HG02798 (cell line): Measurements from ENCODE around the gene ZNF497.
"Not testable (repeated sequence)": the region's sequence is repeated elsewhere in the genome, so short reads cannot be mapped to it uniquely, and the experiment has no call there.

ENCODE experiments used
- ATAC-seq: cut with Tn5 transposase; IDR thresholded peaks from one replicate; pipeline ENCODE4 v1.9.1; 2021; ENCODE audit warnings: mild to moderate bottlenecking; ENCODE audit not compliant: unreplicated experiment, poor library complexity

ZNF497 gene

DNA sequence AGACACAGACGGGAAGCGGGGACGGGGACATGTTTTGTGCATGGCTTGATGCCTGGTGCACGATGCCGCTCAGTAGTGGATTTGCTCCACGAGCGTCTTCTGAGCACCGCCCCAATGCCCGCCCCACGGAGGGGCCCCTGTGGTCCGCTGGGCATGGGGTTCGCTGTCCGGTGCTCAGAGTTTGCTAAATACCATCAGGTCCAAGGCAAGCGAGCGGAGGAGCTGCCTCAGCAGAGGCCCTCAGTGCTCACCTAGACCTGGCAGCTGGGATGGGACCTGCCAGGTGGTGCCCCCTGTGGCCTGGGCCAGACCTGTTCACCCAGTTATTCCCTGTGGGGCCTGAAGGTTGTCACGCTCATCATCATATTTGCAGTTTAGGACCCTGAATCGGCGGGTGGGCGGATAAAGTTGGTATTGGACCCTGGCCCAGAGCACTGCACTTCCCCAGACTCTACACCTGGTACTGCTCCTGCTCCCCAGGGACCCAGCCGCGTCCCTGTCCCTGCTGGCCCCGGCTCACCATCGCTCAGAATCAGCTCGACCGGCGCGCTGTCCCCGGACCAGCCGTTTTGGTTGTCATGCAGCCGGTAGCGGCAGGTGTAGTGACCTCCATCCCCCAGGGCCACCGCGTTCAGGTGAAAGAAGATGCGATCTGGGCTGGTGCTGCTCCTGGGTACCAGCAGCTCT is 11.5 kb downstream of the ZNF497 start:
- no peak for ATAC-seq

DNA sequence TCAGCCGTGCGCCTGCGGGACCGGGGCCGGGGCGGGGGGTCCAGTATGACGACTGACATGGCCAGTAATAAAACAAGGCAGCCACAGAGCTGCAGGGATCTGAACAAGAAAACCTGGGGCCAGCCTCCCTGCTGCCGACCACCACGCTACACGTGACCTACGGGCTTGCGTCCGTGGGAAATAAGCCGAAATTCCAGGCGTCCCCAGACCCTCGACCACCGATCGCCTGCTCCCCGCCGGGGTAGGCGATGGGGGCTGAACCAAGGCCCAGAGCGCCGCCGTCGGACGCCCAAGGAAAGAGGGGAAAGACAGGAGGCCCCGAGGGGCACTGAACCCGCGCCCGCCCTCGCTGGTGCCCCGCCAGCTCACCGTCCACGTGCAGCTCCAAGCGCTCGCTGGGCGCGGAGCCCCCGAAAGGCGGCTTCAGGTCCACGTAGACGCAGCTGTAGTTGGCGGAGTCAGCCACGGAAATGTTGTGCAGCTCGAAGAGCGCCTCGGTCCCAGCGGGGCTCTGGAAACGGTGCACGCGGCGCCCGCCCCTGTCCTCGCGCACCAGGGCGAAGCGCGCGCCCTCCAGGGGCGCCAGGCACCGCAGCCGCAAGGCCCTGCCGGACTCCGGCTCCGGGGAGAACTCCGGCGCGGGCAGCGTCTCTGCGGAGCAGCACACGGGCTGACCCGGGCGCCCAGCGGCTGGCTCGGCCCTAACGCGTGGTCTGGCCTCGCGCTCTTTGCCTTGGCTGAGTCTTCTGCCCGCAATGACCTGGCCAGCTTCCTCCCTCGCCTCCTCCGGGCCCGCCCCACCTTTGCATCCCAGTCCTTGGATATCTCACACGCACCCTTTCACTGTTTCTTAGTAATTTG is 12.3 kb downstream of the ZNF497 start:
- ATAC-seq: no peak

DNA sequence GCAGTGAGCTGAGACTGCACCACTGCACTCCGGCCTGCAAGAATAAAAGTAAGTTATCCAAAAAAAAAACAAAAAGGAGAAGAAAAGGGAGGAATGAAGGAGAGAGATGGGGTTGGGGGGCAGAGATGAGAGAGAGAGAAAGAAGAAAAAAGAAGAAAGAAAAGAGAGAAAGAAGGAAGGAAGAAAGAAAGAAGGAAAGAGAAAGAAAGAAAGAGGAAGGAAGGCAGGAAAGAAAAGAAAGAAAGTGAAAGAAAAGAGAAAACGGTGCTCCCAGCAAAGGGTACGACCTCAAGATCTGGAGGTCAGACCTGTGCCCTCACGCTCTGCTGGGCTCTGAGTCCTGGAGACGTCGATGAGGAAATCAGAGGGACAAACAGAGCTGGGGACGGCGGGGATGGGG is 13.0 kb downstream of the ZNF497 start:
- no peak for ATAC-seq

DNA sequence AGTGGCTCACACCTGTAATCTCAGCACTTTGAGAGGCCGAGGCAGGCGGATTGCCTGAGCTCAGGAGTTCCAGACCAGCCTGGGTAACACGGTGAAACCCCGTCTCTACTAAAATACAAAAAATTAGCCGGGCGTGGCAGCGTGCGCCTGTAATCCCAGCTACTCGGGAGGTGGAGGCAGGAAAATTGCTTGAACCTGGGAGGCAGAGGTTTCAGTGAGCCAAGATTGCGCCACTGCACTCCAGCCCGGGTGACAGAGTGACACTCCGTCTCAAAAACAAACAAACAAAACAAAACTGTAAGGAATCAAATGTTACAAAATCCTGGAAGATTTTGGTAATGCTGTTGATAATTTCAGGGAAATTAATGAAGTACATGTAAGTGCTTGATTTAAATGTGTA is 14.5 kb downstream of the ZNF497 start:
- ATAC-seq: not testable (repeated sequence)

DNA sequence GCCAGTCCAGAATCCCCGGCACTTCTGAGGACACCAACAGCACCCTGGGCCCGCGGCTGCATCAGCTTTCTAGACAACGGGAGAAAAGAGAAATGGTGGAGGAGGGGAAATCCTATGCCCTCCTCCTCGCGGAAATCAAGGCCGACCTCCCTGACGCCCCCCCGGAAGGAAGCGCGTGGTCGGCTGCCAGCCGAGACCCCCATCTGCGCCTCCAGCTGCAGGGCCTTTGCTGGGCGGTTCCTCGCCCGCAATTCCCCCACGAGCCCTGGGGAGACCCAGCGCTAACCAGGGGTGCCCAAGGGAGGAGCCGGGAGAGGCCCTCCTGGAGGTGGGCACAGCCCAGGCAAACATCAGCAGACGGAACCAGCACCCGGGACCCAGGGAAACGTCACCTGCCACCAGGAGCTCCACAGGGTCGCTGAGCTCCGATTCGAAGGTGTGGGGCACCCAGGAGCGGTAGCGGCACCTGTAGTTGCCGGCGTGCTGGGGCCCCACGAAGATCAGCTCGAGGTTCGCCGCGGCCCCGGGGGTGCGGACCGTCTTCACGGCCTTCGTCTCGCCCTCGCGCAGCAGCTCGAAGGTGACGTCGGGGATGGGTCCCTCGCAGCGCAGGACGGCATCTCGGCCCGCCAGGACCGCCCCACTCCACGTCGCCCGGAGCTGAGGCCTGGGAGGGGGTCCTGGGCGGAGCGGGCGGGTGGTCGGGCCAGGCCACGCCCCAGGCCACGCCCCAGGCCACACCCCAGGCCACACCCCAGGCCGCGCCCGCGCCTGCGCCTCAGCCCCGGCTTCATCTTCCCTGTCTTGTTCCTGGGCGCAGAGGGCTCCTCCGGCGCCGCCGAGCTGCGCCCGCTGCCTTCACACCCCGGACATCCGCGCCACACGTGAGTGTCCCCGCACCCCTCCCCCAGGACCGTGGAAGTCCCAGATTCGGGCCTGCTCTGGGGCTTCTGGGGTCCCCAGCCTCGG is 15.3 kb downstream of the ZNF497 start:
- peak; percentile 93 for ATAC-seq

DNA sequence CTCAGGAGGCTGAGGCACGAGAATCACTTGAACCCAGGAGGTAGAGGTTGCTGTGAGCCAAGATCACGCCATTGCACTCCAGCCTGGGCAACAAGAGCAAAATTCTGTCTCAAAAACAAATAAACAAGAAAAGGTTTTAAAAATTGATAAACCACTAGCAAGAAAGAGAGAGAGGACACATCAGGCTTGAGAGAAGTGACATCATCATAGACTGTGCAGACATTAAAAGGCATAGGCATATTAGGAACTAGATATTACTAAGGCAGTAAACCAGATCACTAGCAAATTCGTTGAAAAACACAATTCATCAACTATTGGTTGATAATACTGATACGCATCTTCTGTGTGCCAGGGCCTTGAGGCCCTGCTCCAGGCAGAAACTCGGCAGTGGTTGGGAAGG is 17.0 kb downstream of the ZNF497 start:
- ATAC-seq: no peak

DNA sequence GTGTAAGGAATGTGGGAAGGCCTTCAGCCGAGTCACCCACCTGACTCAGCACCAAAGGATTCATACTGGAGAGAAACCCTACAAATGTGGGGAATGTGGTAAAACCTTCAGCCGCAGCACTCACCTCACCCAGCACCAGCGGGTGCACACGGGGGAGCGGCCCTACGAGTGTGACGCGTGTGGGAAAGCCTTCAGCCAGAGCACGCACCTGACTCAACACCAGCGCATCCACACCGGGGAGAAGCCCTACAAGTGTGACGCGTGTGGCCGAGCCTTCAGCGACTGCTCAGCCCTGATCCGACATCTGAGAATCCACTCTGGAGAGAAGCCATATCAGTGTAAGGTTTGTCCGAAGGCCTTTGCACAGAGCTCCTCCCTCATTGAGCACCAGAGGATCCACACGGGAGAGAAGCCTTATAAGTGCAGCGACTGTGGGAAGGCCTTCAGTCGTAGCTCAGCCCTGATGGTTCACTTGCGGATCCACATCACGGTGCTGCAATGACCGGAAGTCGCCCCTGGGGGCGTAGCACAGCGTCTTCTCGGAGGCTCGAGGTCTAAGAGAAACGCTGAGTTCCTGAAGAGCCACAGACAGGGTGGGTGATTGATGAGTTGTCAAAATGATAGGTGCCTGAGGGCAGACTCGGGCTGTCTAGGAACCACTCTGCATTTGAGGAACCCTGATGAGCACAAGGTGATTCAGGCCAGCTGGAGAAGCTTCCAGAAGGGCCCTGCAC is 23.6 kb downstream of the ZNF497 start:
- no peak for ATAC-seq

DNA sequence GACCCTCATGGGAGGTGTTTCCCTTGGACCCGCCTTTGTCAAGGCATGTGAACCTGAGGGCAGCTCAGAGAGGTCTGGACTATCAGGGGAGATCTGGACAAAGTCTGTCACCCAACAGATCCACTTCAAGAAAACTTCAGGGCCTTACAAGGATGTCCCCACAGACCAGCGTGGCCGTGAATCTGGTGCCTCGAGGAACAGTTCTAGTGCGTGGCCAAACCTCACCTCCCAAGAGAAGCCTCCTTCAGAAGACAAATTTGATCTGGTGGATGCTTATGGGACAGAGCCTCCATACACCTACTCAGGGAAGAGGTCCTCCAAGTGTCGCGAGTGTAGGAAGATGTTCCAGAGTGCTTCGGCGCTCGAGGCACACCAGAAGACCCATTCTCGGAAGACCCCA is 24.2 kb downstream of the ZNF497 start:
- no peak for ATAC-seq

DNA sequence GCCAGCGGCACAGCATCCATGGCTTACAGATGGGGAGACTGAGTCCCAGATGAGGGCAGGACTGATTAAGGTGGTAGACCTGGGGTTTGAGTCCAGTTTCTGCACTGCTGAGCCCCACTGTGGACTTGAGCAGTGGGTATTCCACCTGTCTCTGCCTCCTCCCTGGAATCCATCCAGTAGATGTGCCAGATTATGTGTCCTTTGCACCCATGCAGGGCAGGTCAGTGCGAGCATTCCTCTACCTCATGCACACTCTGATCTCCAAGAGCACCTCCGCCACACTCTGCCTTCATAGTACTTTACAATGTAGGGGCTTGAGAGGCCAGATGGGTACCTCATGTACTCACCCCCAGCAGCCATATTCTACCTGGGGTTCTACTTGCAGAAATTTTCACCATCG is 25.7 kb downstream of the ZNF497 start:
- ATAC-seq: no peak

DNA sequence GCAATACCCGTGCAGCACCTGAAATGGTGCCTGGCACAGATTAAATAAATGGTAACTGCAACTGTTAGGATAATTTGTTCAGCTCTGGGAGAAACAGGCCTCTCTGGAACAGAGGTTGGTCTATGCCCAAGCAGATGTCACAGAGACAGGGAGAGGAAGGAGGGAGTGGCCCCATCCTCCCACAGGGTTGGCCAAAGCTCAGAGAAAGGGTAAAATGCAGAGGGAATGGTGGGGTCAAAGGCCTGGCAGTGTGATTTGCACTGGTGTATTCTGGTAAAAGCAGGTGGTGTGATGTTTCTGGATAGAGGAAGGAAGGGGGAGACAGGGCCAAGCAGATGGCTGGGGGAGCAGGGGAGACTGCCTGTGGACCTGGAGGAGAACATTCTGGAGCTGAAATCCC is 26.3 kb downstream of the ZNF497 start:
- ATAC-seq: no peak

DNA sequence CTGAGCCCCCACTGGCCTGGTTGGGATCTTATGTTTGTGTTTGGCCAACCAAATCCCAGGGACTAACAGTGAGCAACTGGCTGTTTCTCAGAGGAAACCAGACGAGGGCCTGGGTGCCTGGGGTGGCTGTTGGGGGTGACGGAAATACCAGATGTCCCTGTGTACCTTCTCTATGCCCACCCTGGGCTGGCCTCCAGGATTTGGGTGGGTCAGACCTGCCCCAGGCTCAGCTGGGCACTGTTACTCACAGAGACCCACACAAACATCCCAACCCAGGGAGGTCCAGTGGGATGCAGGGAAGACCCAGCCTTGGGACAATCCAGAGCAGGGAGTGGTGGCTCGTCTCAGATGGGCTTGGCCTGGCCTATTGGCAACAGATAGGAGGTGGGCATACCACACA is 26.9 kb downstream of the ZNF497 start:
- no peak for ATAC-seq

DNA sequence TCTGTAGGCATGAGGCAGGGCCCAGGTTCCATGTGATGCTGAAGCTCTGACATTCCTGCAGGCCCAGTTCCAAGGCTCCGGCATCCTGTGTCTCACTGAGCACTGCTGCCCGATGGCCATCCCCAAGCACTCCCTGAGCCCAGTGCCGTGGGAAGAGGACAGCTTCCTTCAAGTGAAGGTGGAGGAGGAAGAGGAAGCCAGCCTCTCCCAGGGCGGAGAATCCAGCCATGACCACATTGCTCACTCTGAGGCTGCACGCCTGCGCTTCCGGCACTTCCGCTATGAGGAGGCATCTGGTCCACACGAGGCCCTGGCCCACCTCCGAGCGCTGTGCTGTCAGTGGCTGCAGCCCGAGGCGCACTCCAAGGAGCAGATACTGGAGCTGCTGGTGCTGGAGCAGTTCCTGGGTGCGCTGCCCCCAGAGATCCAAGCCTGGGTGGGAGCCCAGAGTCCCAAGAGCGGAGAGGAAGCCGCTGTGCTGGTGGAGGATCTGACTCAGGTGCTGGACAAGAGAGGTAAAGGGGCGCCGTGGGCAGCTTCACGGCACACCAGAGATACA is 27.8 kb downstream of the ZNF497 start:
- no peak for ATAC-seq

DNA sequence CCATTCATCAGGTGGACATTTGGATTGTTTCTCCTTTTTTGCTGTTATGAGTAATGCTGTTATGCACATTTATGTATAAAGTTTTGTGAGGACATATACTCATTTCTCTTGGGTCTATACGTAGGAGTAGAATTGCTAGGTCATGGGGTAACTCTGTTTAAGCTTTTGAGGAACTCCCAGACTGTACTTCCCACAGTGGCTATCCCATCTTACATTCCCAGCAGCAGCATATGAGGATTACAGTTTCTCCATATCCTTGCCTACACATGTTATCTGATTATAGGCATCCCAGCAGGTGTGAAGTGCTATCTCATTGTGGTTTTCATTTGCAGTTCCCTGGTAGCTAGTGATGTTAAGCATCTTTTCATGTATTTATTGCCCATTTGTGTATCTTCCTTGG is 29.9 kb downstream of the ZNF497 start:
- ATAC-seq: no peak

DNA sequence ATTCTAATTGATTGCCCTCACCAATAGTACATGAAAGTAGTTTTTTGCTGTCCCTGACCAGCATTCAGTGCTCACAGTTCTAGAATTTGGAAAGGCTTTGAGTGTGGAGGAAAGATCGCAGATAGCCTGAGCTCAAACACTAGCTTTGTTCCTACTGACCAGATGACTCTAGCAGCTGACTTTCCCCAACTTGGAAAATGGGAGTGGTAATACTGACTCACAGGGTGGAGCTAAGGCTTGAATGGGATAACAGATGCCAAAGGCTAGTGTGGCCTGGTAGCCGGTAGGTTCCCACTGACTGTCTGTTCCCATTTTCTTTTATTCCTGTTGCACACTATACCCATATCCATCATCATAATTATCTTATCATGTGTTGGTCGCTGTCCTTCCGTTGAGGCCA is 32.1 kb downstream of the ZNF497 start:
- no peak for ATAC-seq

DNA sequence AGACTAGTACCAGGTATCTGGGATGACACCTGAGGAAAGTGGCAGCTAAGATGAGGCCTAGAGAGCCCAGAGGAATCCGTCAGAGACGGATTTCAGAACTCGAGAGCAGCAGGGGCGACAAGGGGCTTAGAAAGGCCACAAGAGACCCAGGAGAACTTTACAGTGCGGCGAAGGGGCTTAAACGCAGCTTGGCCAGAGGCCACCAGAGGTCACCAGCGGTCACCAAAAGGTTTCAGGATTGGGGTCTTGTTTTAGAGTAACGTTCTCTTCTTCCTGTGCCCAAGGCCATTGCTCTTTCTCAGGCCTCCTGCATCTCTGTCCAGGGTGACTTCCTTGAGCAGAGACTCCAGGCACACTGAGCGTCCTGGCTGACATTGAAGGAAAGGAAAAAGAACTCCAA is 33.6 kb downstream of the ZNF497 start:
- no peak for ATAC-seq

DNA sequence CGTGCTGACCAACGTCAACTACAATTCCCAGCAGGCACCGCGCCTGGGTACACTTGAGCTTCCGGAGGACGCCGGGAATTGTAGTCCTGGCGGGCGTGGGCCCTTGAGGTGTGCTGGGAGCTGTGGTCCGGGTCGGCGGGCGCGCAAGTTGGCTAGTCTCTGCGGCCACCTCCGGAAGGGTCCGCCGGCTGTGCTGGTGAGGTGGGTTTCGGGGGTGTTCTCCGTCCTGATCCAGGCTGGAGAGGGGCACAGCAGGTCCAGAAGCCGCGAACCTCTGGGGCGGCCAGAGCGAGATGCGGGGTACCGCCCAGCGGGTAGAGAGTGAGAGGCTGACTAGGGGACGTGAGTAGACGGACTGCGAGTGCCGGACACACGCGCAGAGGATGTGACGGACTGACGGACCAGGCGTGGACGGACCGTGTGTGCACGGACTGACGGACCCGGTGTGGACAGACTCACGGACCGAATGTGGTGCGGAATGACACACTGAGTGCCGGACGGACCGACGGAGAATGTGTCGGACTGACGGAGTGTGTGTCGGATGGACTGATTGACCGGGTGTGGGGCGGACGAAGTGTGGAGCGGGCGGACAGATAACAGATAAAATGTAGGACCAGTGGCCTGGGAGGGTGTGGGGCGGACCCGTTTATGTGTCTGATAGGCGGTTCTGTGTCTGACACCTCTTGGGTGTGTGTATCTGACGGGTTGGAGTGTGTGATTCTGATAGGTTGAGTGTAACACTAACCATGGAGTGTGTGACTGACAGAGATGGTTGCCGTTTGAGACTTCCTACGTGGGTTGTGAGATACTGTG is 35.4 kb downstream of the ZNF497 start, which contains the start of gene ZSCAN22:
TSS of gene ZSCAN22 (plus strand) at position 81 of the 813 bp plus-strand sequence. CDS start 7,809 bp downstream, outside the sequence.
- peak; percentile 92 for ATAC-seq

DNA sequence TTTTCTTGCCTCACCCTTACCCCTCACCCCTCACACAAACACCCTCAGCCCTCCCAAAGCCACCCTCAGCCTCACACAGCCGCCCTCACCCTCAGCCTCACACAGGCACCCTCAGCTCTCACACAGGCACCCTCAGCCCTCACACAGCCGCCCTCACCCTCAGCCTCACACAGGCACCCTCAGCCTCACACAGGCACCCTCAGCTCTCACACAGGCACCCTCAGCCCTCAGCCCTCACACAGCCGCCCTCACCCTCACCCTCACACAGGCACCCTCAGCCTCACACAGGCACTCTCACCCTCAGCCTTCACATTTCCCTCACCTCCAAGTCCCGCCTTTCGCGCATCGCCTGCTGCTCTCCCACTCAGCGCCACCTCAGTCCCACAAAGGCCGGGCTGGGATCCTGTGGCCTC is 36.0 kb downstream of the ZNF497 start:
- no peak for ATAC-seq

DNA sequence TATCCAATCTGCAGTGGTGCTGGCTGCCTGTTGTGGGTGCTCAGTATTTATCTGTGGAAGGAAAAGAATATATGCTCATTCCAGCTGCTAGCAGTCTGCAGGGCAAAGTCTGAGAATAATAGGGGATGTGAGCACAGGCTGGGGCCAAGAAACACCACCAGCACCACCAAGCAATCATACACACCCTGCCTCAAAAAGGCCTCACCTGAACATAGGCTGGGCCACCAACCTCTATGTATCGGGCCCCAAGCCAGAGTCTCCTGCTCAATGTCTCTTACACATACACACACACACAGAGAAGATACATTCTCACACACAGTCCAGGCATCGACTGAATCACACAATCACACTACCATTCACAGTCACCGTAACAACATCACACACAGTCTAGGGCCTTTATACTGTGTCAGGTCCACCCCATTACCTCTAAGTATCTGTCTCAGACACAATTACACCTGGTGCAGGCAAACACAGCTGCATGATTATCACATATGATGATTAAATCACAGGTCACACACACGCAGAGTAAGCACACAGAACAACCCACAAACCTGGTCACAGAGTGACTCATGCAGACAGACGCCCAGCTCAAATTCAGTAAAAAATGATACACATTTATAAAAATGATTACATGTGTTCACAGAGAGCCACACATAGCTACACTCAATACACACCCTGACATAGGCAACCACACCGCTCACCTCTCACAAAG is 37.1 kb downstream of the ZNF497 start:
- ATAC-seq: no peak
